Epithelial cell of esophagus (primary cell): ENCODE data around the gene DISC1.
"Not testable (repeated sequence)": the region's sequence is repeated elsewhere in the genome, so short reads cannot be mapped to it uniquely, and the experiment has no call there.

Experiments used
- DNase-seq: peaks from one replicate; pipeline ENCODE4 v3.0.0; 2010; ENCODE audit warnings: low read depth
- H3K4me3 ChIP-seq: 2 replicates; pipeline ENCODE4 v1.5.1; 2011; ENCODE audit warnings: mild to moderate bottlenecking, low read length, control low read depth
- TF ChIP-seq, protein P1 (sequence below): IDR thresholded peaks from 2 replicates; pipeline ENCODE4 v1.5.1; 2011; ENCODE audit warnings: low read depth, mild to moderate bottlenecking, low read length, control low read depth, inconsistent platforms; ENCODE audit not compliant: insufficient read depth; ENCODE audit errors: missing control alignments

The DISC1 gene

GRCh38 chr1:231612393-231613089, 14.0 kb upstream of the DISC1 start:
- TF ChIP-seq, protein P1, sequence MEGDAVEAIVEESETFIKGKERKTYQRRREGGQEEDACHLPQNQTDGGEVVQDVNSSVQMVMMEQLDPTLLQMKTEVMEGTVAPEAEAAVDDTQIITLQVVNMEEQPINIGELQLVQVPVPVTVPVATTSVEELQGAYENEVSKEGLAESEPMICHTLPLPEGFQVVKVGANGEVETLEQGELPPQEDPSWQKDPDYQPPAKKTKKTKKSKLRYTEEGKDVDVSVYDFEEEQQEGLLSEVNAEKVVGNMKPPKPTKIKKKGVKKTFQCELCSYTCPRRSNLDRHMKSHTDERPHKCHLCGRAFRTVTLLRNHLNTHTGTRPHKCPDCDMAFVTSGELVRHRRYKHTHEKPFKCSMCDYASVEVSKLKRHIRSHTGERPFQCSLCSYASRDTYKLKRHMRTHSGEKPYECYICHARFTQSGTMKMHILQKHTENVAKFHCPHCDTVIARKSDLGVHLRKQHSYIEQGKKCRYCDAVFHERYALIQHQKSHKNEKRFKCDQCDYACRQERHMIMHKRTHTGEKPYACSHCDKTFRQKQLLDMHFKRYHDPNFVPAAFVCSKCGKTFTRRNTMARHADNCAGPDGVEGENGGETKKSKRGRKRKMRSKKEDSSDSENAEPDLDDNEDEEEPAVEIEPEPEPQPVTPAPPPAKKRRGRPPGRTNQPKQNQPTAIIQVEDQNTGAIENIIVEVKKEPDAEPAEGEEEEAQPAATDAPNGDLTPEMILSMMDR: no peak
- H3K4me3 ChIP-seq: no peak overlapping the region
- no peak for DNase-seq

GRCh38 chr1:231613419-231614349, 12.9 kb upstream of the DISC1 start:
- DNase-seq: peak; percentile 26
- no peak overlapping the region for H3K4me3 ChIP-seq
- TF ChIP-seq, protein P1: no peak

DNA sequence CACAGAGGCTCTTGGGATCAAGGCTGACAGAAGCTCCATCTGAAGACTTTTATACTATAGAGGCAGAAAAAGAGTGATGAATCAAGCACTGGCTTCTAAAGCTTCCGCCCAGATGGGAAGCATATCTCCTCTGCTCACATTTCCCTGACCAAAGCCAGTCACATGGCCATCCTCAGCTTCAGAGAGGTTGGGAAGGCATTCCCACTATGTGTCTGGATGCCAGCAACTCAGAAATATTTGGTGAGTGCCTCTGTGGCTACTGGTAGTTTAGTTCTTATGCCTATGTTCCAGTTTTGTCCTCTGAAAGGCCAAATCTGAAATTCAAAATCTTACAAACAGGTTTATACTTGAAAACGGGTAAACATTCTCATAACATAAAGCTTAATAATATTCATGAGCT, 9.9 kb upstream of the DISC1 start:
- DNase-seq: no peak
- H3K4me3 ChIP-seq: no peak overlapping the region
- TF ChIP-seq, protein P1: no peak

GRCh38 chr1:231618609-231619256, 7.9 kb upstream of the DISC1 start:
- H3K4me3 ChIP-seq: no peak overlapping the region
- no peak for DNase-seq
- TF ChIP-seq, protein P1: no peak

- DNase-seq: no peak
- TF ChIP-seq, protein P1: no peak
Observed at GRCh38 chr1:231619257-231619634, 7.3 kb upstream of the DISC1 start.

GRCh38 chr1:231625042-231625441, 1.5 kb upstream of the DISC1 start:
- not testable (repeated sequence) for DNase-seq, H3K4me3 ChIP-seq

More at GRCh38 chr1:231619257-231619634, 7.3 kb upstream of the DISC1 start:
- no peak overlapping the region for H3K4me3 ChIP-seq

DNA sequence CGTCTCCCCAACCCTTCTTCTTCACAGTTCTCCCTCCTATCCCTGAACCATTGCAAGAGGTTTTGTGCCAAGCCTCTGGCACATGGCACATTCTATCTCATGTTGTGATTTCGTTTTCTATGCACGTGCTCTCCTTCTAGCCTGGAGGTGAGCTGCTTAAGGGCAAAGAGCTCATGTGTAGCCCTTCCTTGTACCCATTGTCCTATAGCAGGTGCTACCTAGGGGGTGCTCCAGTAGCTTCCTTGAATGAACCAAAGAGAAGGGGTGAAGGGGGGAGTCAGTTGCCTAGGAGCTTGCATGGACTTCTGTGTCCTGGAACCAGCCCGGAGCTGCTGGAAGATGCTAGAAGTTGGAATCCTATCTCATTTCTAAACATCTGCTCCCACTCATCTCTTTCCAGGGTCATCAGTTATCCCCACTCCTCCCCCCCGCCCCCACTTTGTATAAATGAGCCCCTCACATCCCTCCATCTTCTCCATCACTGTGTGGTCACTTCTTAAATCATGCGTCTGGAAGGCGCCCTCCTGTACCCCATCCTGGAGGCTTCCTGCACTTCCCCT, 535 bp upstream of the DISC1 start:
- TF ChIP-seq, protein P1: no peak
- peak overlapping the region; percentile 61 for H3K4me3 ChIP-seq
- no peak for DNase-seq
